Right lobe of liver (tissue), 4 donors: ENCODE measurements around the gene OR5B12.

Experiments used
- POLR2A ChIP-seq: fragments of 450-650 bp; IDR thresholded peaks from one replicate; pipeline ENCODE4 v1.6.1; 2017; ENCODE audit warnings: antibody characterized with exemption, mild to moderate bottlenecking
- TF ChIP-seq, protein P1 (sequence below), 4 donors: fragments of 200-600 bp in 3 of 4; fragments of 450-650 bp in 1 of 4; IDR thresholded peaks; one replicate each; pipeline versions ENCODE4 v1.5.1 to v1.8.0; 2016 to 2022; ENCODE audit warnings: antibody characterized with exemption in 4 of 4, mild to moderate bottlenecking in 2 of 4
- donor health status: DM: no; HTN: no; CAD: no.
- donor health status: DM: no; HTN: no; CAD: no.
- donor health status: DM: no; HTN: yes; CAD: no.

DNA sequence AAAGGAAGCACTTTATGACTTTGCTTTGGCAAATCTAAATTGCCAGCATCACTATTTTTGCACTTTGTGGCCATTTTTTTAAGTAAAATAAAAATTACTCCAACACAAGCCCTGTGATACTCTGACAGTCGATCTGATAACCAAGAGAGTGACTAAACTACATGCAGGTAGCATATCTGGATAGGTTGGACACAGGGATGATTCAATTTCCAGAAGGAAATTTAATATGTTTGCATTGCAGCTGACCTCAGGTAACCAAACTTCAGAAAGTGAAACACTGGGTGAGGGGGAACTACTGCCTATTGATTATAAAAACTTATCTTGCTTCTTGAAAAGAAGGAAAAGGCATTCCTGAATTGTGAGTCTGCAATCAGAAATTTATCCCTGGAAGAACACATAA, 49.3 kb downstream of the OR5B12 start:
- no peak for TF ChIP-seq POLR2A
- TF ChIP-seq, protein P1, sequence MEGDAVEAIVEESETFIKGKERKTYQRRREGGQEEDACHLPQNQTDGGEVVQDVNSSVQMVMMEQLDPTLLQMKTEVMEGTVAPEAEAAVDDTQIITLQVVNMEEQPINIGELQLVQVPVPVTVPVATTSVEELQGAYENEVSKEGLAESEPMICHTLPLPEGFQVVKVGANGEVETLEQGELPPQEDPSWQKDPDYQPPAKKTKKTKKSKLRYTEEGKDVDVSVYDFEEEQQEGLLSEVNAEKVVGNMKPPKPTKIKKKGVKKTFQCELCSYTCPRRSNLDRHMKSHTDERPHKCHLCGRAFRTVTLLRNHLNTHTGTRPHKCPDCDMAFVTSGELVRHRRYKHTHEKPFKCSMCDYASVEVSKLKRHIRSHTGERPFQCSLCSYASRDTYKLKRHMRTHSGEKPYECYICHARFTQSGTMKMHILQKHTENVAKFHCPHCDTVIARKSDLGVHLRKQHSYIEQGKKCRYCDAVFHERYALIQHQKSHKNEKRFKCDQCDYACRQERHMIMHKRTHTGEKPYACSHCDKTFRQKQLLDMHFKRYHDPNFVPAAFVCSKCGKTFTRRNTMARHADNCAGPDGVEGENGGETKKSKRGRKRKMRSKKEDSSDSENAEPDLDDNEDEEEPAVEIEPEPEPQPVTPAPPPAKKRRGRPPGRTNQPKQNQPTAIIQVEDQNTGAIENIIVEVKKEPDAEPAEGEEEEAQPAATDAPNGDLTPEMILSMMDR (IDR thresholded peaks at IDR 0.05) = no peak
